Fibroblast of skin of left biceps (primary cell): ENCODE data around the gene HAO1.
"Not testable (repeated sequence)": the region's sequence is repeated elsewhere in the genome, so short reads cannot be mapped to it uniquely, and the experiment has no call there.

ENCODE experiments used
- DNase-seq, 2 experiments: peaks; one replicate each; pipeline ENCODE4 v3.0.0-alpha.2; 2013; ENCODE audit warnings: low read depth in 2 of 2

Gene HAO1

GRCh38 chr20:7940341-7940740 lies at the start of gene HAO1:
TSS of gene HAO1 (minus strand) at chr20:7940458. CDS start at chr20:7940422, 36 bp downstream.
- DNase-seq, result no peak

- DNase-seq, result no peak
Measured at GRCh38 chr20:7989379-7989778, 49.1 kb upstream of the HAO1 start.

GRCh38 chr20:7985916-7986315 lies 45.7 kb upstream of the HAO1 start:
- no peak for DNase-seq

- no peak for DNase-seq
Measured at GRCh38 chr20:7984192-7984591, 43.9 kb upstream of the HAO1 start.

GRCh38 chr20:7981374-7981773 lies 41.1 kb upstream of the HAO1 start:
- DNase-seq, result no peak

- no peak for DNase-seq
Measured at GRCh38 chr20:7980332-7981046, 40.2 kb upstream of the HAO1 start.

GRCh38 chr20:7977709-7978108 lies 37.5 kb upstream of the HAO1 start:
- DNase-seq, result no peak

GRCh38 chr20:7975851-7976414 lies 35.7 kb upstream of the HAO1 start:
- no peak for DNase-seq

- DNase-seq, result no peak
Measured at GRCh38 chr20:7974785-7975435, 34.7 kb upstream of the HAO1 start.

- DNase-seq, result no peak
Measured at GRCh38 chr20:7971536-7972280, 31.4 kb upstream of the HAO1 start.

- peak in 1 of 2 experiments; percentile 12 for DNase-seq
Measured at GRCh38 chr20:7967199-7967844, 27.1 kb upstream of the HAO1 start.

- DNase-seq, result no peak
Measured at GRCh38 chr20:7966176-7966575, 25.9 kb upstream of the HAO1 start.

- DNase-seq, result no peak
Measured at GRCh38 chr20:7959484-7959883, 19.2 kb upstream of the HAO1 start.

- DNase-seq, result not testable (repeated sequence)
Measured at GRCh38 chr20:7956561-7956960, 16.3 kb upstream of the HAO1 start.

GRCh38 chr20:7950387-7950786 lies 10.1 kb upstream of the HAO1 start:
- no peak for DNase-seq

- no peak for DNase-seq
Measured at GRCh38 chr20:7943891-7944290, 3.6 kb upstream of the HAO1 start.

- no peak for DNase-seq
Measured at GRCh38 chr20:7939663-7940062, 595 bp downstream of the HAO1 start.

- DNase-seq, result no peak
Measured at GRCh38 chr20:7938058-7938457, 2.2 kb downstream of the HAO1 start.

GRCh38 chr20:7937328-7937727 lies 2.9 kb downstream of the HAO1 start:
- no peak for DNase-seq

- DNase-seq, result no peak
Measured at GRCh38 chr20:7935027-7935551, 5.2 kb downstream of the HAO1 start.

- DNase-seq, result no peak
Measured at GRCh38 chr20:7933346-7933745, 6.9 kb downstream of the HAO1 start.

GRCh38 chr20:7930343-7930742 lies 9.9 kb downstream of the HAO1 start:
- DNase-seq, result no peak
